Progenitor cell of endocrine pancreas (in vitro differentiated cells): ENCODE data around the gene GLRA3. TPM values are rescaled to one million over a fixed set of nuclear protein-coding genes. Genes with fewer than 3 reads are reported as not detected.

Source experiments
- DNase-seq: peaks from one replicate; pipeline ENCODE4 v3.0.0; 2021; ENCODE audit warnings: low spot score; ENCODE audit not compliant: unreplicated experiment
- H3K27ac Mint-ChIP-seq: 2 replicates; pipeline ENCODE4 v1.8.0; 2021; ENCODE audit warnings: mild to moderate bottlenecking, moderate library complexity, mixed read lengths
- H3K27me3 Mint-ChIP-seq: 2 replicates; pipeline ENCODE4 v1.8.0; 2021; ENCODE audit warnings: mixed read lengths
- H3K36me3 Mint-ChIP-seq: 2 replicates; pipeline ENCODE4 v1.8.0; 2022; ENCODE audit warnings: mixed read lengths; ENCODE audit not compliant: insufficient read depth
- H3K4me1 Mint-ChIP-seq: 2 replicates; pipeline ENCODE4 v1.8.0; 2021; ENCODE audit warnings: low read depth, mixed read lengths
- H3K4me3 Mint-ChIP-seq: 2 replicates; pipeline ENCODE4 v1.8.0; 2021; ENCODE audit warnings: low read depth, mild to moderate bottlenecking, moderate library complexity, mixed read lengths
- H3K9me3 Mint-ChIP-seq: 2 replicates; pipeline ENCODE4 v1.8.0; 2021; ENCODE audit warnings: low read depth, mixed read lengths
- total RNA-seq: library from RNA; stranded (reverse); gene quantifications from 2 replicates; pipeline ENCODE4 v1.2.1, GENCODE V29; 2021
- TF ChIP-seq, protein P1 (sequence below): fragments of 200-600 bp; sonication (generic); IDR thresholded peaks from one replicate; pipeline ENCODE4 v1.5.0; 2021; ENCODE audit warnings: antibody characterized with exemption, mild to moderate bottlenecking; ENCODE audit not compliant: unreplicated experiment

Gene GLRA3
- total RNA-seq, 1 donor from 2014 or later: 0.10 TPM

DNA sequence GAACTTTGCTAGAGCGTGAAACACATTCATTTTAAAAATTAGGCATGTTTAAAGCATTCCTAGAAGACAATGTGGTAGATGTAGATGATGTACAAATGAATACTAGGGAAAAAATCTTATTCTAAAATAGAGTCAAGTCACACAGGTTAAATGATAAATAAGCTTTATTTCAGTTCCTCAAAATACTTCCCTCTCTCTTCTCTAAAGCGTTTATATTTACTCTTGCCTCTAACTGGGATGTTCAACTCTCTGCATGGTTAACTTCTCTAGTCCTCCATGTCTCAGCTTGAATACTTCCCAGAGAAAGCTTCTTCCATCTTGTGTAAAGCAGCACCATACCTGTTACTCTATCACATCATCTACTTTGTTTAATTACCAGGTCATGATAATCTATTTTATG, 30.9 kb upstream of the GLRA3 start:
- TF ChIP-seq, protein P1, sequence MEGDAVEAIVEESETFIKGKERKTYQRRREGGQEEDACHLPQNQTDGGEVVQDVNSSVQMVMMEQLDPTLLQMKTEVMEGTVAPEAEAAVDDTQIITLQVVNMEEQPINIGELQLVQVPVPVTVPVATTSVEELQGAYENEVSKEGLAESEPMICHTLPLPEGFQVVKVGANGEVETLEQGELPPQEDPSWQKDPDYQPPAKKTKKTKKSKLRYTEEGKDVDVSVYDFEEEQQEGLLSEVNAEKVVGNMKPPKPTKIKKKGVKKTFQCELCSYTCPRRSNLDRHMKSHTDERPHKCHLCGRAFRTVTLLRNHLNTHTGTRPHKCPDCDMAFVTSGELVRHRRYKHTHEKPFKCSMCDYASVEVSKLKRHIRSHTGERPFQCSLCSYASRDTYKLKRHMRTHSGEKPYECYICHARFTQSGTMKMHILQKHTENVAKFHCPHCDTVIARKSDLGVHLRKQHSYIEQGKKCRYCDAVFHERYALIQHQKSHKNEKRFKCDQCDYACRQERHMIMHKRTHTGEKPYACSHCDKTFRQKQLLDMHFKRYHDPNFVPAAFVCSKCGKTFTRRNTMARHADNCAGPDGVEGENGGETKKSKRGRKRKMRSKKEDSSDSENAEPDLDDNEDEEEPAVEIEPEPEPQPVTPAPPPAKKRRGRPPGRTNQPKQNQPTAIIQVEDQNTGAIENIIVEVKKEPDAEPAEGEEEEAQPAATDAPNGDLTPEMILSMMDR: no peak
- H3K4me1 Mint-ChIP-seq: peaks cover 1% of the 10 kb centered on the region
- no peaks in the 10 kb centered on the region for H3K27me3 Mint-ChIP-seq
- no peak overlapping the region for H3K4me3 Mint-ChIP-seq
- no peak overlapping the region for H3K27ac Mint-ChIP-seq
- no peak for DNase-seq
- H3K36me3 Mint-ChIP-seq: no peaks in the 10 kb centered on the region
- no peaks in the 10 kb centered on the region for H3K9me3 Mint-ChIP-seq

DNA sequence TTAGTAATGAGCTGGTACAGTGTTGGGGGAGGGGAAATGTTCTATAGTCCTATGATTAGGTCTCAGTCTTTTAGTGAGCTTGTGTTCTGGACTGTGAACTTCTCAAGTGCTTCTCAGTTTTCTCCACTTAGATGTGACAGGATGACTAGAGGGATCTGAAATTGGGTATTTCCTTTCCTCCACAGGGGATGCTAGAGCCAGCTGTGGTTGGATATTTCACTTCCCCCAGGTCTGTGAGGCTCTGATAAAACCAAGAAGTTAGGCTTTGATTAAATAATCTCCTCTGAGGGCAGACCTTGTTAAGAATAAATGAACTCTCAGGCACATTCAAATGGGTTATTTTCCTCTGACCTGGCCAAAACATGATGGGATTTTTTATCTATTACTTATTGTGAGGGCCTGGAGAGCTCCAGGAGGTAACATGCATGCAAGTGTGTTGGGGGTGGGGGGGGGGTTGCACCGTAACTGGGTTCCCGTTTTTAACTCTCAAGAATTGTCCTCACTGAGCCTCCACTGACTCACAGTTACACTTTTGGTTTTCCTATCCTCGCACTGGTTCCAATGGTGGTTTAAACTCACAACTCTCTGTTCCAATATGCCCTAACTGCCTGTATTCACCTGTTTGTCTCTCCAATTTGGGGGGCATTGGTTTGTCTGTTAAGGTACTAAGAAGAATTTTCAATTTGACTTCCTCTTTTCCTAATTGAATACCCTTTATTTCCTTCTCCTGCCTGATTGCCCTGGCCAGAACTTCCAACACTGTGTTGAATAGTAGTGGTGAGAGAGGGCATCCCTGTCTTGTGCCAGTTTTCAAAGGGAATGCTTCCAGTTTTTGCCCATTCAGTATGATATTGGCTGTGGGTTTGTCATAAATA, 28.1 kb upstream of the GLRA3 start:
- H3K27me3 Mint-ChIP-seq: no peaks in the 10 kb centered on the region

DNA sequence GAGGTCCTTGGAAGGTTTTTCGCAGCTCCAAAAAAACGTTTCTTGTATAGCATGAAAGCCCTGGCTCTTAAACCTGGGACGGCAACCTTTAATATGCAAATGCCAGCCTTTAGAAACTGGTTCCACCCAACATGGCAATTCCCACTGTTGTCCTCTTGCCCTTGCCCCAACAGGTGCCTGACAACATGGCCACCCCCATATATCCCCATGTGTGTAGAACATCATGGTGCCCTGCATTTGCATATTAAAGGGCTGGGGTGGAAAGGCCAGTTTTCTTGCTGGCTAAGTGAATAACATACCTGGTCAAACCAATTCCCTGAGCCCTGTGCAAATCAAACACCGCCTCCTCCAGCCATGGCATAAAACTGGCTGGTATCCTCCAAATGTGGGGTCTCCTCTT, 26.0 kb upstream of the GLRA3 start:
- TF ChIP-seq, protein P1: no peak
- Mint-ChIP-seq H3K4me3 (no peak overlapping the region), H3K27me3 (no peaks in the 10 kb centered on the region), H3K4me1 (peaks cover 1% of the 10 kb centered on the region), H3K27ac (no peak overlapping the region), H3K36me3 (no peaks in the 10 kb centered on the region), H3K9me3 (no peaks in the 10 kb centered on the region)
- no peak for DNase-seq

More for the DNA sequence above, 28.1 kb upstream of the GLRA3 start:
- no peak for DNase-seq
- H3K4me3 Mint-ChIP-seq: no peak overlapping the region
- no peak overlapping the region for H3K27ac Mint-ChIP-seq
- TF ChIP-seq, protein P1: no peak
- H3K4me1 Mint-ChIP-seq: peaks cover 1% of the 10 kb centered on the region
- H3K36me3 Mint-ChIP-seq: no peaks in the 10 kb centered on the region
- H3K9me3 Mint-ChIP-seq: no peaks in the 10 kb centered on the region

DNA sequence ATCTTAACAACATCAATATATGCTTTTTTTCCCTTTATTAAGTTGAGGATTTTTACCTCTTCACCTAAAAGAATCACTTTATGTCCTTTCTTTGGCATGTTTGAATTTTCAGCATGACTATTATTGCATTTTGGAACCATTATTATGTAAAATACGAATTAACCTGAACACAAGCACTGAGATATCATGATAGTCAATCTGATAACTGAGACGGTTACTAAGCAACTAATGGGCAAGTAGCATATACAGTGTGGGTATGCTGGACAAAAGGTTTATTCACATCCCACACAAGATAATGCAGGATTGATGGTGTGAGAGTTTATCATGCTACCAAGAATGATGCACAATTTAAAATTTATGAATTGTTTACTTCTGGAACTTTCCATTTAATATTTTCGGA, 24.6 kb upstream of the GLRA3 start:
- DNase-seq: no peak
- Mint-ChIP-seq H3K27ac (no peak overlapping the region), H3K36me3 (no peaks in the 10 kb centered on the region), H3K4me1 (peaks cover 1% of the 10 kb centered on the region), H3K27me3 (no peaks in the 10 kb centered on the region), H3K4me3 (no peak overlapping the region), H3K9me3 (no peaks in the 10 kb centered on the region)
- TF ChIP-seq, protein P1: no peak

DNA sequence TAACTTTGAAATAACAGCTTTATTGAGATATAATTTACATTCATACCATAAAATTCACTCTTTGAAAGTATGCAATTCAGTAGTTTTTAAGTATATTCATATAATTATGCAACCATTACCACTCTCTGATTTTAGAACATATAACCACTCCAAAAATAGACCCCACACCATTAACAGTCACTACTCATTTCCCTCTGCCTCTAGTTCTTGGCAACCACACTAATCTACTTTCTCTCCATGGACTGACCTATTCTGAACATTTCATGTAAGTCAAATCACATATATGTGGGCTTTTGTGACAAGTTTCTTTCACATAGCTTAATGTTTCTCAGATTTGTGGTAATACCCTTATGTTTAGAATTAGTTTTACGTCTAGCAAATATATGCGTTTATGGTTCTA, 19.5 kb upstream of the GLRA3 start:
- H3K36me3 Mint-ChIP-seq: no peaks in the 10 kb centered on the region

More for the DNA sequence above, 19.5 kb upstream of the GLRA3 start:
- Mint-ChIP-seq H3K27ac (no peak overlapping the region), H3K9me3 (peaks cover 2% of the 10 kb centered on the region), H3K27me3 (no peaks in the 10 kb centered on the region), H3K4me1 (no peaks in the 10 kb centered on the region), H3K4me3 (no peak overlapping the region)
- DNase-seq: no peak
- TF ChIP-seq, protein P1: no peak
